HG03378 (cell line): ENCODE data around the gene KDELR3.

ENCODE experiments used
- ATAC-seq: cut with Tn5 transposase; IDR thresholded peaks from one replicate; pipeline ENCODE4 v1.9.1; 2021; ENCODE audit warnings: mild to moderate bottlenecking, moderate library complexity; ENCODE audit not compliant: unreplicated experiment

Gene KDELR3

GRCh38 chr22:38437416-38437815 is 30.5 kb upstream of the KDELR3 start:
- no peak for ATAC-seq

GRCh38 chr22:38440747-38441350 is 27.0 kb upstream of the KDELR3 start:
- ATAC-seq, result no peak

GRCh38 chr22:38441620-38442287 is 26.1 kb upstream of the KDELR3 start:
- ATAC-seq, result no peak

GRCh38 chr22:38442967-38443627 is 24.8 kb upstream of the KDELR3 start:
- ATAC-seq, result no peak

GRCh38 chr22:38443628-38444521 is 24.0 kb upstream of the KDELR3 start:
- ATAC-seq, result no peak

GRCh38 chr22:38444783-38445182 is 23.1 kb upstream of the KDELR3 start:
- ATAC-seq, result no peak

GRCh38 chr22:38446018-38446601 is 21.8 kb upstream of the KDELR3 start:
- no peak for ATAC-seq

GRCh38 chr22:38448945-38449745 is 18.8 kb upstream of the KDELR3 start:
- ATAC-seq, result no peak

GRCh38 chr22:38449776-38450175 is 18.1 kb upstream of the KDELR3 start:
- no peak for ATAC-seq

GRCh38 chr22:38450234-38450797 is 17.6 kb upstream of the KDELR3 start:
- ATAC-seq, result no peak

GRCh38 chr22:38451404-38451803 is 16.5 kb upstream of the KDELR3 start:
- no peak for ATAC-seq

- no peak for ATAC-seq
Observed at GRCh38 chr22:38451864-38452263, 16.0 kb upstream of the KDELR3 start.

- no peak for ATAC-seq
Observed at GRCh38 chr22:38452373-38453065, 15.4 kb upstream of the KDELR3 start.

GRCh38 chr22:38453066-38453672 is 14.7 kb upstream of the KDELR3 start:
- ATAC-seq, result no peak

GRCh38 chr22:38453996-38454352 is 13.9 kb upstream of the KDELR3 start:
- no peak for ATAC-seq

- no peak for ATAC-seq
Observed at GRCh38 chr22:38454353-38455075, 13.4 kb upstream of the KDELR3 start.

- no peak for ATAC-seq
Observed at GRCh38 chr22:38455076-38455529, 12.8 kb upstream of the KDELR3 start, which contains the start of gene KCNJ4. Gene KCNJ4 (minus strand): TSS chr22:38455199. CDS start chr22:38428132, 27,067 bp downstream.
